Stimulated activated CD4-positive, alpha-beta T cell treated with anti-CD3 and anti-CD28 coated beads, Interleukin-4, amount 100 ng/mL, for 48 hours (primary cell): ENCODE results near the gene GCFC2.
"Not testable (repeated sequence)": the region's sequence is repeated elsewhere in the genome, so short reads cannot be mapped to it uniquely, and the experiment has no call there.

ENCODE experiments used
- DNase-seq, 2 donors: peaks; one replicate each; pipeline ENCODE4 v3.0.0-alpha.2; 2020; ENCODE audit warnings: low read depth in 2 of 2

Gene GCFC2

DNA sequence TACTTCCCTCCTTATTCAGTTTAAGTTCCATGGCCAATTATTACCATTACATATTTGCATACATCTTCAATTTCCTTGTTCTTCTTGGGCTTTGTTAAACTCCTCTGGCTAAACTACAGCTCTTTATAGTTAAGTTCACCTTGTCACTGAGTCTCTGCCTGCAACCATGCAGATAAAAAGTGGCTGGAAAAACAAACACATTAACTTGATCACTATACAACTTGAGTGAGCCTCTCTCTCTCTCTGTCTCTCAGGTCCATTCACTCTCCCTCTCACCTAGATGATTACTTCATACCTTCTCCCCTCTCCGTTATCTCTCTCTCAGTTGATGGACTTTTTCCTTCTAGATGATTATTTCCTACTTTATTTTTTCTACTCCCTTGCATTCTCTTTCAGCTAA, 30.3 kb downstream of the GCFC2 start:
- DNase-seq: no peak

GRCh38 chr2:75679556-75679955, 31.2 kb downstream of the GCFC2 start:
- no peak for DNase-seq

DNA sequence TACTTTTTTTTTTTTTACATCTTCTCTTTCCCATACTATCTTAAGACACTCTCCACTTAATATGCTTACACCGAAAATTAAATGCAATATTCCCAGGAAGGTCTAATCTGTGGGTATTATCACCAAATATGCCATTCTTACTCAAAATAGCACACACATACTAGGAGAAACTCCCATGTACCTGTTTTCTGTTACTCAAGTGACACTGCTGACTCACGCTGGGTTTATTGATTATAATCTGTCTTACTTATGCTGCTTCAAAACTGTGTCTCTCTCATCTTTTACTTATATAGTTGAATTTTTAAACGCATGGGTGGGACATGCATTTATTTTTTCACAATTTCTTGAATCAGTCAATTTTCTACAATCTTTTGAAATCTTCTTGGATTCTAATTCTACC, 34.3 kb downstream of the GCFC2 start:
- DNase-seq: no peak

DNA sequence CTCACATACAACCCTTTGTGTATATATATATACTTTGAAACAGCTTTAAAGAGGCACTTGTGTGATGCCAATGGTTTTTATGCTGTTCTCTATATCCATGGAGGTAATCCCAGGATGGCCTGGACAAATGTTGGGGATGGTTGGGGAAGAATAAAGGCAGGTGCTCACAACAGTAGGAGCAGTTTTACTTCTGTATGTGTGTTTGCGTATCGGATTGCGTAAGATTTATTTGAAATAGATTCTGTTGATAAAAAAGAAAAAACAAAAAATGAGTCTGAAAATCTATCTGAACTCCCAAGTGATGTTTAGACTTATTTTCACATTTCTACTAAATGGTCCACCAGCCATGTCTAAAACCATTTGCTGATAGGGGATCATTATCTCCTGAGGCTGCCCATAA, 34.8 kb downstream of the GCFC2 start:
- no peak for DNase-seq

DNA sequence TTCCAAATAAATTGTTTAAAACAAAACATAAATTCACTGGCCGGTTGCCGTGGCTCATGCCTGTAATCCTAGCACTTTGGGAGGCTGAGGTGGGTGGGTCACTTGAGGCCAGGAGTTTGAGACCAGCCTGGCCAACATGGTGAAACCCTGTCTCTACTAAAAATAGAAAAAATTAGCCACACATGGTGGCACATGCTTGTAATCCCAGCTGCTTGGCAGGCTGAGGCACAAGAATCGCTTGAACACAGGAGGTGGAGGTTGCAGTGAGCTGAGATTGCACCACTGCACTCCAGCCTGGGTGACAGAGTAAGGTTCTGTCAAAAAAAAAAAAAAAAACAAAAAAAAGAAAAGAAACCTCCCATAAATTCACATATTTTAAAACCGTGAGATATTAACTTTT, 35.3 kb downstream of the GCFC2 start:
- DNase-seq: not testable (repeated sequence)

DNA sequence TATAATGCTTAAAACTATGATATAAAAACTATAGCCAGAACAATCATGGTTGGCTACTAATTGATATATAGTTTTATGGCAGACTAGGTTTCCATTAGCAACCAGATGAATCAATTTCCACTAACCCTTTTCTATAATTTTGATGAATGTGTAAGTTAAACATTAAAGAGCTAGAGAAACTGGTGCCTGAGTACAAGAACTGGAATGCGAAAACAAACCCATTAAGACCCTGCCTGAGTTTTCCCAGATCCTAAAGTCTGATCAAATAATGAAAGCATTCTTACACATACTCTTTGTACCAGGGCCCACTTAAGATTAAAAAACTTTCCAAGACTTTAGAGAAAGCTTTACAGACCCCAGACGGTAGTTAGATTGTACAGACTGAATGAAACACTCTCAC, 42.8 kb downstream of the GCFC2 start:
- no peak for DNase-seq

DNA sequence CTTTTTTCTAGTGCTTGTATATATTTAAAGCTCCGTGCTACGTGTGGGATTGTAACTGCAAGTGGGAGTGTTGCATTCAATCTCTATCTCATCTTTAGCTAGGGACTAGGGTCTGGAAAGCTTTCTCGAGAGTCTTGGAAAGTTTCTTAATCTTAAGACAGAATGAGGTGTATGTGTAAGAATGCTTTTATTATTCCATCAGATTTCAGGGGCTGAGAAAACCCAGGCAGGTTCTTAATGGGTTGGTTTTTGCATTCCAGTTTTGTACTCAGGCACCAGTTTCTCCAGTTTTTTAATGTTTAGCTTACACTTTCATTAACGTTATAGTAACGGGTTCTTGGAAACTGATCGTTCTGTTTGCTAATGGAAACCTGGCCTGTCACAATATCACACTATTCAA, 43.8 kb downstream of the GCFC2 start:
- DNase-seq: no peak

DNA sequence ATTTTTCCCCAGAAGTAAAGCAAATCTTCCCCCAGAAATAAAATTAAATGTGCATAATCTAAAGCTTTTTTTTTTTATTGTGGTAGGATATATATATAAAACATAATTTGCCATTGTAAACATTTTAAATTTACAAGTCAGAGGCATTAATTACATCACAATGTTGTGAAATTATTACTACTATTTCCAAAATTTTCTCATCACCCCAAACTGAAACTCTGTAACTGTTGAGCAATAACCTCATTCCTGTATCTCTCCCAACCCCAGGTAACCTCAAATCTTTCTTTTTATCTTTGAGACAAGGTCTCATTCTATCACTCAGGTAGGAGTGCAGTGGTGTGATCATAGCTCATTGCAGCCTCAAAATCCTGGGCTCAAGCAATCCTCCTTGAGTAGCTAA, 52.9 kb downstream of the GCFC2 start:
- no peak for DNase-seq

DNA sequence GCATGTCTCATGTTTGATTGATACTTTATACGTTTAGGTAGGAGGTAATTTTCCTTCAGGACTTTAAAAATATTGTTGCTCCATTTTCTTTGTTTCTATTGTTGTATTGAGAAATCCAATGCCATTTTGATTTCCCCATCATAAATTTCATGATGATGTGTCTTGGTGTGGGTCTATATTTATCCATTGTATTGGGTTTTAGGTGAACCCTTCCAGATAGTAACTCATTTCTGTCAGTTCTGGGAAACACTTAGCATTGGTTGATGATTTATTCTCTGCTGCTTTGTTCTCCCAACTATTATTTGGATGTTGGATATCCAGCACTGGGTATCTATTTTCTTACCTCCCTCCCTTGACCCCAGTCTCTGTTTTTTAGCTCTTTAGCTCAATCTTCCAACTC, 54.2 kb downstream of the GCFC2 start:
- no peak for DNase-seq

- no peak for DNase-seq
These were observed 54.9 kb downstream of the GCFC2 start for GRCh38 chr2:75655861-75656260.

DNA sequence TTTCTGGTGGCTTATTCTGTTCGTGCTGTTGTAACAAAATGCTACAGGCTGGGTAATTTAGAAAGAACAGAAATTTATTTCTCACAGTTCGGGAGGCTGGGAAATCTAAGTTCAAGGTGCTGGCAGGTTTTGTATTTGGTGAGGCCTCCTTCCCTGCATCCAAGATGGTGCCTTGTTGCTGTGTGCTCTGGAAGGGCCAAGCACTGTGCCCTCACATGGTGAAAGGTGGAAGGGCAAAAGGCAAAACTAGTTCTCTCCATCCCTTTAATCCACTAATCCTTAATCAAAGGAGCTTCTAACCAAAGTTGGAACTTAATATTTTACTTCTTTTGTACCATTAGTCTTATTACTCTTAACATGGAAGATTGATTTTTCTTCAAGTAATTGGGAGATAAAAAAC, 56.7 kb downstream of the GCFC2 start:
- DNase-seq: no peak

DNA sequence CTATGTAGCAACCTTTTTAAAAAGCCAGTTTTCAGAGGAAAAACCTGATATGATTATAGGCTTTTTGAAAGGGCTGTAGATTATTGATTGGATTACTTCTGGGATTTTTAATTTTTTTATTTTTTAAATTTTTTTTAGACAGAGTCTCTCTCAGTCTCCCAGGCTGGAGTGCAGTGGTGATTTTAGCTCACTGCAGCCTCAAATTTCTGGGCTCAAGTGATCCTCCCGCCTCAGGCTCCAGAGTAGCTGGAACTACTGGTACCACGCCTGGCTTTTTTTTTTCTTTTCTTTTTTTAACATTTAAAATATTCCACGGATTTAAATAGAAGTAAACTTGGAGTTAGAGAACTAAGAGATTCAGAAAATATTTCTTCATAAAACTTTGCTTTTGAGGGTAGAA, 62.9 kb downstream of the GCFC2 start:
- no peak for DNase-seq

DNA sequence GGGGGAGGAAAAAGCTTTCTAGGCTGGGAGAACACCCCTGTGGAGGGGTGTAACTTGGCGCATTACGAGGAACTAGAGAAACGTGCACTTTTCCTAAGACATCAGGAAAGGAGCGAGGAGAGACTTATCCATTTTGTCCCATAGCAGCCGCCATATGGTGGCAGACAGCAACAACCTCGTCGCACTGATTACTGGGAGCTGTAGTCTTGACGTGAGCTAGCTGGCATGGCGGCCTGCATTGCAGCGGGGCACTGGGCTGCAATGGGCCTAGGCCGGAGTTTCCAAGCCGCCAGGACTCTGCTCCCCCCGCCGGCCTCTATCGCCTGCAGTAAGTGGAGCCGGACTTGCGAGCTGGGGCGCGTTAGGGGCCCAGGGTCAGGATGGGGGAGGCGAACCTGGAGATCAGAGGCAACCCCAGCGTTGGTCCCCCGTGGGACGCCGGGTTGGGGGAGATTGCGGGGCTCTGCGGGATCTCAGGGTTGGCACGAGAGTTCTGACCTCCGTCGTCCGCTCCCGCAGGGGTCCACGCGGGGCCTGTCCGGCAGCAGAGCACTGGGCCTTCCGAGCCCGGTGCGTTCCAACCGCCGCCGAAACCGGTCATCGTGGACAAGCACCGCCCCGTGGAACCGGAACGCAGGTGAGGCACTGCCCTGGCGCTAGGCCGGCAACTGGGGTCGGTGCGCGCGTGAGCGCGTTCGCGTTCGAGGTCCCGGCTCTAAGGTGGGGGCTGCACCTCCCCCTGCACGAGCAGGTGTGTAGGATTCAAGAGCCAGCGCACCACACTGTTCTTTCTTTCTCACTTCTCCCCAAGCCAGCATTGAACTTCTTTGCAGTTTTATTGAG, 63.9 kb downstream of the GCFC2 start, which contains the start of gene MRPL19:
MRPL19 (plus strand) TSS at position 201 of the 843 bp plus-strand sequence; CDS start at position 226, 25 bp downstream.
- peak; percentile 55 to 72 for DNase-seq

GRCh38 chr2:75646090-75646582, 64.6 kb downstream of the GCFC2 start:
- no peak for DNase-seq

GRCh38 chr2:75645643-75646042, 65.1 kb downstream of the GCFC2 start:
- no peak for DNase-seq

DNA sequence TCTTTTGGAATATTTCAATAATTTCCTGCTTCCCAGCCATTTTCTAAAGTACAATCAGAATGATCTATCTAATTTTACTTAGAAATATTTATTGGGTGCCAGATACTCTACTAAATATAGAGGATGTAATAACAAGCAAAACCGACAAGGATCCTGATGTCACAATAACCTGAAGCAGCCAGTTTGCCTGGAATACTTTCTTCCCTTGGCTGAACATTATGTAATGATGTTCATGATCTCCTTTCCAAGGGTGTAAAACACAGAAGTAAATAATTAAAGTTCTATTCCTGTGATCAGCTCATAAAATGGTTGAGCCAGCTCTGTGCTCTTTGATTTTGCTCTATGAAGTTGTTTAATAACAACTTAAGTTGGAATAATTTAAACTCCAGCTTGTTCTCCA, 66.7 kb downstream of the GCFC2 start:
- no peak for DNase-seq

- no peak for DNase-seq
These were observed 69.1 kb downstream of the GCFC2 start for GRCh38 chr2:75641587-75641986.

DNA sequence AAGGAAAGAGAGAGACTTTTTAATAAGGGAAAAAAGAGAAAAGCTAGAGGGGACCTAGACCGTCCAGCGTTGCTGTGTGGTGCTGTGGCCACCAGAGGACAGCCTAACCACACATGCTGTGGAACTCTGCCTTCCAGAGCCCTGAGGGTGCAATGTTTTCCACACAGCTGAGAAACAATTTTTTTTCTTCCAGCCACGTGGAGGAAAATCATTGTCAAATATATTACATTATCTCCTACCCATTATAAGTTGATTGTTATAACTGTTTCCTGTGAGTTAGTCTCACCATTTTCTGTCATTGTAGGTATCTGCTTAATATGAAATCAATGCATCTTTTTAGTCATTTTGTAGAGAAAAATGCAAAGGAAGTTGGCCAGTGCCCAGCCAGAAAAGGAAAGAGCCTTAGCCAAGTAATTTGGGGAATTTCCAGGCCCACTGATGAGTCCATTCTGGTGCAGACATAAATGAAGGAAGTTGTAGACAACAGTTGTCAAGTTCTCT, 70.0 kb downstream of the GCFC2 start:
- peak; percentile 32 to 52 for DNase-seq

- no peak for DNase-seq
These were observed 73.1 kb downstream of the GCFC2 start for GRCh38 chr2:75637568-75637967.

DNA sequence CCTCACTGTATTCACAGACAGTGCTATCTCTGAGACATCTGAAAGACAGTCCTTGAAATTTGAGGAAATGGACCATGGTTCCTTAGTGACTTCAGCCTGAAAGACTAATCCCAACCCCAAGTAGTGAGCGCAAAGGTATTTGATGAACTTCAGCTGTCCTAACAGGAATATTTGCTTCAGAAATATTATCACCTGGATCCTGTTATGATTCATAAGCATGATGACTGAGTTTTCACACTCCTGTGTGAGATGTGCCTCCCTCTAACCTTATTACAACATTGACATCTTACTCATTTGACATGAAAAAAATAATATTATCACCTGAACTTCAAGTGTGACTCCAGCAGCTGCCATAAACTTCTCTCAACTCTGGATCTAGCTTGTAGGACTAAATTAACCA, 75.8 kb downstream of the GCFC2 start:
- no peak for DNase-seq

DNA sequence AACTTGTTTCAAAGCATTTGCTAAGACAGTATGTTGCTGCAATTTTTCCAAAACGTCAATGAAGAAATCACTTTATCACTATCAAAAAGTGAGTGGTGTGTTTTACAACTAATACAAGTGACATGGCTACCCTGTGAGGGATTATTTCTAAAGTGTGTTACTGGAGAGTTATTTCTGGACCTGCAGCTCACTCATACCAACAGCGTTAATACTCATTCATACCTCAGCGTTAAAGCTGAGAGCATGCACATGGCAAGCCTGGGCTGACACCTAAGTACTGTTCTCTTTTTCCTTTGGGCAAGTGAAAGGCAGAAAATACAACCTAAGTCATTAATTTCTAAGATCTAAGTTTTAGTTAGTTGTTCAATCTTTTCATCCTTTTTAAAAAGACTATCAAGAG, 77.1 kb downstream of the GCFC2 start:
- DNase-seq: no peak

DNA sequence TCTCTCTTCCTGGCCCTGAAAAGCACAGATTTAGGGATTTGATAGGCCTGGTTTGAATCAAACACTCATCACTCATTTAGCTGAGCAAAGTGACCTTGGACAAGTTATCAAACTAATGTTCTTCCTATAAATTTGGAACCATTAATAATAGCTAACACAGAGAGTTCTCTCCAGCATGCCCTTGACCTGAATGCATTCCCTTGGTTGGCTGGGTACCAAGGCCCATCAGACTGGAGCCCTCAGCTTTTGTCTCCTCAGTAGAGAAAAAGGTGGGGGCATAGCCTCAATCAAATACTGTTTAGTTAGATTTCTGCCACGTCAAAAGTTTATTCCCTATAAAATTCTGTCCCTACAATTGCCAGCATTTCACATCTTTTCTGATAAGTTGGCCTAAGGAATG, 77.9 kb downstream of the GCFC2 start:
- no peak for DNase-seq

GRCh38 chr2:75632091-75632701, 78.5 kb downstream of the GCFC2 start:
- DNase-seq: no peak
